HUES48 (cell line): Measurements from ENCODE around the gene KRTAP9-8.
"Not testable (repeated sequence)": the region's sequence is repeated elsewhere in the genome, so short reads cannot be mapped to it uniquely, and the experiment has no call there.

Experiments used
- H3K27ac ChIP-seq: one replicate; pipeline ENCODE4 v1.7.0; 2013; ENCODE audit warnings: low read depth, low read length, inconsistent platforms
- H3K27me3 ChIP-seq: 2 replicates; pipeline ENCODE4 v1.6.1; 2013; ENCODE audit warnings: mild to moderate bottlenecking, low read length; ENCODE audit not compliant: control insufficient read depth, insufficient read depth
- H3K36me3 ChIP-seq: 2 replicates; pipeline ENCODE4 v1.6.1; 2013; ENCODE audit warnings: low read length; ENCODE audit not compliant: control insufficient read depth, insufficient read depth
- H3K4me1 ChIP-seq: 2 replicates; pipeline ENCODE4 v1.6.1; 2013; ENCODE audit warnings: mild to moderate bottlenecking, low read length; ENCODE audit not compliant: control insufficient read depth, insufficient read depth
- H3K4me3 ChIP-seq: 2 replicates; pipeline ENCODE4 v1.5.1; 2013; ENCODE audit warnings: mild to moderate bottlenecking, low read depth, low read length
- H3K9ac ChIP-seq: 2 replicates; pipeline ENCODE4 v1.6.1; 2013; ENCODE audit warnings: mild to moderate bottlenecking, low read depth, low read length, moderate library complexity
- H3K9me3 ChIP-seq: 2 replicates; pipeline ENCODE4 v1.6.1; 2013; ENCODE audit warnings: low read length; ENCODE audit not compliant: control insufficient read depth, insufficient read depth

The KRTAP9-8 gene

GRCh38 chr17:41237949-41238437, at the start of gene KRTAP9-8:
TSS of gene KRTAP9-8 (plus strand) at chr17:41237999. CDS start at chr17:41238052, 53 bp downstream.
- not testable (repeated sequence) for H3K4me1 ChIP-seq, H3K27ac ChIP-seq, H3K27me3 ChIP-seq, H3K36me3 ChIP-seq, H3K4me3 ChIP-seq, H3K9ac ChIP-seq
- H3K9me3 ChIP-seq: peaks cover 12% of the 10 kb centered on the region

GRCh38 chr17:41189837-41190318, 47.9 kb upstream of the KRTAP9-8 start, which contains the start of gene KRTAP9-1:
TSS of gene KRTAP9-1 (plus strand) at chr17:41189887. CDS start at chr17:41189887, 0 bp downstream.
- H3K27ac ChIP-seq, H3K36me3 ChIP-seq, H3K4me3 ChIP-seq, H3K9me3 ChIP-seq, H3K9ac ChIP-seq, H3K4me1 ChIP-seq, H3K27me3 ChIP-seq: not testable (repeated sequence)

- no peaks in the 10 kb centered on the region for H3K27me3 ChIP-seq
- H3K27ac ChIP-seq: no peak overlapping the region
These were observed 47.5 kb upstream of the KRTAP9-8 start for GRCh38 chr17:41190328-41190727.

GRCh38 chr17:41196068-41196467, 41.7 kb upstream of the KRTAP9-8 start:
- H3K9me3 ChIP-seq: no peaks in the 10 kb centered on the region
- H3K36me3 ChIP-seq: no peaks in the 10 kb centered on the region
- no peaks in the 10 kb centered on the region for H3K27me3 ChIP-seq
- H3K4me3 ChIP-seq: no peak overlapping the region
- H3K4me1 ChIP-seq: no peaks in the 10 kb centered on the region
- no peak overlapping the region for H3K27ac ChIP-seq
- H3K9ac ChIP-seq: no peak overlapping the region

More at GRCh38 chr17:41190328-41190727, 47.5 kb upstream of the KRTAP9-8 start:
- H3K4me1 ChIP-seq: no peaks in the 10 kb centered on the region
- no peaks in the 10 kb centered on the region for H3K9me3 ChIP-seq
- H3K9ac ChIP-seq: no peak overlapping the region
- no peaks in the 10 kb centered on the region for H3K36me3 ChIP-seq
- H3K4me3 ChIP-seq: no peak overlapping the region

- no peak overlapping the region for H3K9ac ChIP-seq
These were observed 38.2 kb upstream of the KRTAP9-8 start for GRCh38 chr17:41199421-41200078.

GRCh38 chr17:41211845-41212466, 25.8 kb upstream of the KRTAP9-8 start:
- Histone ChIP-seq H3K27ac (no peak overlapping the region), H3K36me3 (no peaks in the 10 kb centered on the region), H3K9me3 (peaks cover 7% of the 10 kb centered on the region), H3K4me3 (no peak overlapping the region), H3K9ac (no peak overlapping the region), H3K27me3 (no peaks in the 10 kb centered on the region), H3K4me1 (no peaks in the 10 kb centered on the region)

More at GRCh38 chr17:41199421-41200078, 38.2 kb upstream of the KRTAP9-8 start:
- no peak overlapping the region for H3K27ac ChIP-seq
- no peaks in the 10 kb centered on the region for H3K27me3 ChIP-seq
- H3K4me3 ChIP-seq: no peak overlapping the region
- H3K9me3 ChIP-seq: no peaks in the 10 kb centered on the region
- no peaks in the 10 kb centered on the region for H3K4me1 ChIP-seq
- no peaks in the 10 kb centered on the region for H3K36me3 ChIP-seq

- Histone ChIP-seq H3K27me3 (no peaks in the 10 kb centered on the region), H3K9me3 (0 out of 2 replicates have a peak, but pooled peaks cover 4% of the 10 kb centered on the region), H3K9ac (no peak overlapping the region), H3K36me3 (no peaks in the 10 kb centered on the region), H3K27ac (no peak overlapping the region), H3K4me1 (no peaks in the 10 kb centered on the region), H3K4me3 (no peak overlapping the region)
These were observed 25.2 kb upstream of the KRTAP9-8 start for GRCh38 chr17:41212524-41213169.

- H3K4me1 ChIP-seq: no peaks in the 10 kb centered on the region
- no peak overlapping the region for H3K4me3 ChIP-seq
- H3K9me3 ChIP-seq: no peaks in the 10 kb centered on the region
- H3K27me3 ChIP-seq: no peaks in the 10 kb centered on the region
- H3K36me3 ChIP-seq: no peaks in the 10 kb centered on the region
- no peak overlapping the region for H3K27ac ChIP-seq
- no peak overlapping the region for H3K9ac ChIP-seq
These were observed 22.1 kb upstream of the KRTAP9-8 start for GRCh38 chr17:41215681-41216080.

- H3K4me3 ChIP-seq: no peak overlapping the region
- H3K36me3 ChIP-seq: no peaks in the 10 kb centered on the region
- H3K27me3 ChIP-seq: no peaks in the 10 kb centered on the region
- H3K4me1 ChIP-seq: no peaks in the 10 kb centered on the region
- no peak overlapping the region for H3K27ac ChIP-seq
- no peaks in the 10 kb centered on the region for H3K9me3 ChIP-seq
- no peak overlapping the region for H3K9ac ChIP-seq
These were observed 14.0 kb upstream of the KRTAP9-8 start for GRCh38 chr17:41223821-41224220.

GRCh38 chr17:41226051-41226450, 11.7 kb upstream of the KRTAP9-8 start:
- Histone ChIP-seq H3K27me3 (no peaks in the 10 kb centered on the region), H3K27ac (no peak overlapping the region), H3K36me3 (no peaks in the 10 kb centered on the region), H3K9ac (no peak overlapping the region), H3K4me3 (no peak overlapping the region), H3K9me3 (no peaks in the 10 kb centered on the region), H3K4me1 (no peaks in the 10 kb centered on the region)

- H3K36me3 ChIP-seq, H3K4me3 ChIP-seq, H3K9ac ChIP-seq, H3K27me3 ChIP-seq, H3K4me1 ChIP-seq, H3K27ac ChIP-seq, H3K9me3 ChIP-seq: not testable (repeated sequence)
These were observed 11.2 kb upstream of the KRTAP9-8 start, which contains the start of gene KRTAP9-2 for GRCh38 chr17:41226598-41227095. TSS of gene KRTAP9-2 (plus strand) at chr17:41226648. CDS start at chr17:41226655, 7 bp downstream.
